Calu3 (cell line): ENCODE data around the gene ZDHHC22. TPM values are rescaled to one million over a fixed set of nuclear protein-coding genes. Genes with fewer than 3 reads are reported as not detected.

ENCODE experiments used
- BruUV-seq: library from RNA; stranded (reverse); fragments of 400-500 nt; replicated peaks from 2 replicates; lab custom pipeline; 2021; lab: Mats Ljungman, UMichigan
- CTCF ChIA-PET: fragments of 300-600 bp; sonication (Branson Sonifier 250); formaldehyde crosslinking; loops from one replicate; lab custom pipeline; 2022; ENCODE audit warnings: antibody characterized with exemption; lab: Charles Lee
- DNase-seq: peaks from one replicate; pipeline ENCODE4 v3.0.0; 2022
- H3K27ac Mint-ChIP-seq: one replicate; pipeline ENCODE4 v1.8.0; 2022; ENCODE audit warnings: mixed read lengths; ENCODE audit not compliant: unreplicated experiment
- H3K27me3 Mint-ChIP-seq: one replicate; pipeline ENCODE4 v1.8.0; 2022; ENCODE audit warnings: mixed read lengths; ENCODE audit not compliant: unreplicated experiment
- H3K36me3 Mint-ChIP-seq: one replicate; pipeline ENCODE4 v1.8.0; 2022; ENCODE audit warnings: mild to moderate bottlenecking, moderate library complexity, mixed read lengths; ENCODE audit not compliant: insufficient read depth, unreplicated experiment
- H3K4me1 Mint-ChIP-seq: one replicate; pipeline ENCODE4 v1.8.0; 2022; ENCODE audit warnings: mild to moderate bottlenecking, low read depth, mixed read lengths; ENCODE audit not compliant: unreplicated experiment
- H3K4me3 Mint-ChIP-seq: one replicate; pipeline ENCODE4 v1.8.0; 2022; ENCODE audit warnings: mild to moderate bottlenecking, low read depth, moderate library complexity, mixed read lengths; ENCODE audit not compliant: unreplicated experiment
- H3K9me3 Mint-ChIP-seq: one replicate; pipeline ENCODE4 v1.8.0; 2022; ENCODE audit warnings: low read depth, mixed read lengths; ENCODE audit not compliant: unreplicated experiment
- CTCF ChIP-seq: fragments of 200-600 bp; IDR thresholded peaks from one replicate; pipeline ENCODE4 v1.8.0; 2022; ENCODE audit warnings: antibody characterized with exemption; ENCODE audit not compliant: unreplicated experiment
- intact Hi-C: fragments of 100-400 bp; cut with micrococcal nuclease; formaldehyde crosslinking; loops from one replicate; pipeline ENCODE4 v1.10.0; 2022; ENCODE audit not compliant: unreplicated experiment
- total RNA-seq: library from RNA; stranded (reverse); gene quantifications from 2 replicates; pipeline ENCODE4 v1.2.3, GENCODE V29; 2022

ZDHHC22 gene
- total RNA-seq, 1 experiment from 2014 or later: not detected

- peak overlapping the region; percentile 94 for H3K27ac Mint-ChIP-seq
- DNase-seq: no peak
- intact Hi-C loops: no loop called here
- CTCF ChIA-PET: interaction anchor here (0.5 to 2.3 kb wide), 6 partner anchors 26 to 224 kb away, joined by 4 to 10 read pairs (median 6); no protein-coding TSS in a partner anchor
- no peaks in the 10 kb centered on the region for H3K9me3 Mint-ChIP-seq
- peaks cover 45% of the 10 kb centered on the region for H3K4me1 Mint-ChIP-seq
- no peaks in the 10 kb centered on the region for H3K27me3 Mint-ChIP-seq
- BruUV-seq: TSS peak; percentile 93
- peak overlapping the region; percentile 97 for H3K4me3 Mint-ChIP-seq
- H3K36me3 Mint-ChIP-seq: peaks cover 21% of the 10 kb centered on the region
- TF ChIP-seq CTCF: no peak
Measured at GRCh38 chr14:77097006-77097699, 44.4 kb downstream of the ZDHHC22 start.

GRCh38 chr14:77094672-77095284, 46.8 kb downstream of the ZDHHC22 start:
- H3K27ac Mint-ChIP-seq: no peak overlapping the region
- H3K4me3 Mint-ChIP-seq: peak overlapping the region; percentile 14
- TF ChIP-seq CTCF: peak; percentile 56
- H3K36me3 Mint-ChIP-seq: peaks cover 24% of the 10 kb centered on the region
- DNase-seq: peak; percentile 86
- CTCF ChIA-PET: interaction anchor here (1.0 to 1.2 kb wide), 2 partner anchors 29 to 222 kb away, joined by 3 to 4 read pairs; no protein-coding TSS in a partner anchor
- H3K27me3 Mint-ChIP-seq: no peaks in the 10 kb centered on the region
- peaks cover 40% of the 10 kb centered on the region for H3K4me1 Mint-ChIP-seq
- intact Hi-C loops: loop anchor here (1.0 kb wide), 2 partner anchors 24 to 218 kb away; no protein-coding TSS in a partner anchor
- no TSS peak for BruUV-seq
- H3K9me3 Mint-ChIP-seq: no peaks in the 10 kb centered on the region

- Mint-ChIP-seq H3K4me3 (no peak overlapping the region), H3K27ac (no peak overlapping the region), H3K36me3 (peaks cover 14% of the 10 kb centered on the region), H3K27me3 (no peaks in the 10 kb centered on the region), H3K9me3 (no peaks in the 10 kb centered on the region), H3K4me1 (peaks cover 44% of the 10 kb centered on the region)
- no peak for DNase-seq
- intact Hi-C loops: no loop called here
- no TSS peak for BruUV-seq
- CTCF ChIA-PET: interaction anchor here (1.0 to 1.5 kb wide), 3 partner anchors 22 to 218 kb away, joined by 3 to 8 read pairs (median 5); no protein-coding TSS in a partner anchor
- TF ChIP-seq CTCF: no peak
Measured at GRCh38 chr14:77092676-77093075, 48.9 kb downstream of the ZDHHC22 start.

GRCh38 chr14:77091518-77091917, 50.1 kb downstream of the ZDHHC22 start:
- no peaks in the 10 kb centered on the region for H3K27me3 Mint-ChIP-seq
- CTCF ChIA-PET: interaction anchor here (1.2 kb wide), 1 partner anchor 216 kb away, joined by 3 read pairs; no protein-coding TSS in a partner anchor
- no peak overlapping the region for H3K4me3 Mint-ChIP-seq
- no TSS peak for BruUV-seq
- H3K36me3 Mint-ChIP-seq: peaks cover 8% of the 10 kb centered on the region
- H3K4me1 Mint-ChIP-seq: peaks cover 44% of the 10 kb centered on the region
- intact Hi-C loops: no loop called here
- DNase-seq: no peak
- no peaks in the 10 kb centered on the region for H3K9me3 Mint-ChIP-seq
- TF ChIP-seq CTCF: no peak
- H3K27ac Mint-ChIP-seq: no peak overlapping the region
